ENCODE measurements around the gene UST. TPM values are rescaled to one million over a fixed set of nuclear protein-coding genes. Genes with fewer than 3 reads are reported as not detected.

Gene UST
- total RNA-seq, 2 donors from 2014 or later, result 3.8 to 7.3 TPM

DNA sequence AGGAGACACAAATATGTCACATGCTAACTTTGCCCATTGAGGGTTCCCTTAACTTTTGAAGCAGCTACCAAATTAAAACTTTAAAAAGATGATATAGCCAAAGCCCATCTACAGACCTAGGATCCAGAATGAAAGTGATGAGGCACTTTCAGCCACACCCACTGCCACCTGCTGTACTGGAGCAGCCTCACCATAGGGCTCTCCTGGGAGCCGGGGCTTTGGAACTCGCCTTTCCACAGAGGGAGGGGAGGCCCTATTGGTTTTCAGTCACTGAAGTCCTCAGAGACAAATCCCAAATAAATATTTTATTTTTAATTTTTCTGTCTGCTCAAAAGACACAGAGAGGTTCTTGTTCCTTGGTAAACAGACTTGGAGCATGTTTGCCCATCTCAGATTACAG lies 332.6 kb downstream of the UST start:
- Mint-ChIP-seq H3K4me3 (no peak overlapping the region), H3K4me1 (peaks cover 42% of the 10 kb centered on the region), H3K36me3 (ENCODE audit: low read depth) (no peaks in the 10 kb centered on the region), H3K27ac (peak overlapping the region; percentile 93), H3K27me3 (no peaks in the 10 kb centered on the region)
- no peaks in the 10 kb centered on the region for H3K9me3 ChIP-seq (ENCODE audit: control insufficient read depth, low read length, poor library complexity, severe bottlenecking)
- no peak for ATAC-seq
- DNase-seq, result no peak

DNA sequence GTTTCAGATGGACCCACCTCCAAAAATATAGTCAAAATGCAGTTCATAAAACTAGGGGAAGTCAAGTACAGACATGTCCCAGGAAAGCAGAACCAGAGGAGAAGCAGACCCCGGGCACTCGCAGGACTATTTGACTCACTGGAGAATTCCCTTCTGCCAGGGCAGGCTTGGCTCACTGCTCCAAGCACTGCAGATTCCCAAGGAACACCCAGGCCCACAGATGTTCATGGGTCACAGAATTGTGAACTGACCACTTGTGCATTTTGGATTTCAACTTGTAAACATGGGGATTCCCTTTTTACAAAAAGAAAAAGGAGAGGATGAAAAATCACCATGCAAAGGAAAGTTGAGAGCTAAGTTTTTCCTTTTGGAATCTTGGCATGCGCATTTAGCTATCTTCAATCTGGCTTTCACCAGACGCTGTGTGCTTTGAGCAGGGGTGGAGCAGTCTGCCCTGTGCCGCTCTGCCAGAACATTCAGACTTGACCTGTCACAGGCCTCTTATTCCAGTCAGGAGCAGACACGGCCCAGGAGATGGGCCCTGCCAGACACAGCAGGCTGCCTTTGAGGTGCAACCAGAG lies 333.2 kb downstream of the UST start:
- H3K9me3 ChIP-seq (ENCODE audit: control insufficient read depth, low read length, poor library complexity, severe bottlenecking), result no peaks in the 10 kb centered on the region
- Mint-ChIP-seq H3K27ac (peak overlapping the region; percentile 93), H3K36me3 (ENCODE audit: low read depth) (no peaks in the 10 kb centered on the region), H3K4me1 (peaks cover 47% of the 10 kb centered on the region), H3K4me3 (no peak overlapping the region), H3K27me3 (no peaks in the 10 kb centered on the region)
- ATAC-seq (no peak), DNase-seq (no peak)

DNA sequence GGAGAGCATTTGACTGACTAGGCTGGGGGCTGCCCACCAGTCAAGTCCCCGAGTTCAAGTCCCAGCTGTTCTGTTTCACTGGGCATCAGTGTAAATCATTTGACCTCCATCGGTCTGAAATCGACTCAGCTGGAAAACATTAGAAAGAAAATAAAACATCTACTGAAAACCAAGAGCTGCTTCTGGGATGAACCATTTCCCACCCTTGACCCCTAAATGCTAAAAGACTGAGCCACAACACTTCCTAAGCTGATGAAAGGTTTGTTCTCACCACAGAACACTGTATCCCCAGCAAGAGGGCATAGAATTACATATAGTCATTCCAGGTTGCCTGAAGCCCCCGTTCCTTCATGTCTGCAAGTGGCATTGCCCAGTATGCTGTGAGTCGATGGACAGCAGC lies 333.7 kb downstream of the UST start:
- H3K4me3 Mint-ChIP-seq, result no peak overlapping the region
- peak overlapping the region; percentile 39 for H3K27ac Mint-ChIP-seq
- no peaks in the 10 kb centered on the region for H3K9me3 ChIP-seq (ENCODE audit: control insufficient read depth, low read length, poor library complexity, severe bottlenecking)
- H3K27me3 Mint-ChIP-seq, result no peaks in the 10 kb centered on the region
- peaks cover 48% of the 10 kb centered on the region for H3K4me1 Mint-ChIP-seq
- DNase-seq, result no peak
- no peak for ATAC-seq
- no peaks in the 10 kb centered on the region for H3K36me3 Mint-ChIP-seq (ENCODE audit: low read depth)

DNA sequence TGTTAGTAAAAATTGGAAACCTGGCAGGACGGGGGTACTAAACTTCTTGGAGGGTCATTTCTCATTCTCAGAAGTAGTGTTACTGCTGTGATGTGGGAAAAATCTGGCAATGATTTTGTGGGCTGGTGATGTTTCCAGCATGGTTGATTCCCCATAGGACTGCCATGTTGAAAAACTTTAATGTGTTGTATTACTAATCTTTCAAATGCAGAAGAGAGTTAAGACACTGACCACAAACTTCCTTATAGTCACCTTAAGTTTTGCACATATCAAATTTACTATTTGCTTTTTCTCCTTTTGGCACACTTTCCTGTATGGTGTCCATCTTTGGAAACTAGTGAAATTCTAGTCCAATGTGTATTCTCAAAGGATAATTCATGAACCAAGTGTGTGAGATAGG lies 334.5 kb downstream of the UST start:
- H3K4me1 Mint-ChIP-seq, result peaks cover 40% of the 10 kb centered on the region
- no peak overlapping the region for H3K4me3 Mint-ChIP-seq
- no peak for ATAC-seq
- peak overlapping the region; percentile 39 for H3K27ac Mint-ChIP-seq
- DNase-seq, result no peak
- peaks cover 1% of the 10 kb centered on the region for H3K36me3 Mint-ChIP-seq (ENCODE audit: low read depth)
- H3K27me3 Mint-ChIP-seq, result no peaks in the 10 kb centered on the region
- H3K9me3 ChIP-seq (ENCODE audit: control insufficient read depth, low read length, poor library complexity, severe bottlenecking), result no peaks in the 10 kb centered on the region

DNA sequence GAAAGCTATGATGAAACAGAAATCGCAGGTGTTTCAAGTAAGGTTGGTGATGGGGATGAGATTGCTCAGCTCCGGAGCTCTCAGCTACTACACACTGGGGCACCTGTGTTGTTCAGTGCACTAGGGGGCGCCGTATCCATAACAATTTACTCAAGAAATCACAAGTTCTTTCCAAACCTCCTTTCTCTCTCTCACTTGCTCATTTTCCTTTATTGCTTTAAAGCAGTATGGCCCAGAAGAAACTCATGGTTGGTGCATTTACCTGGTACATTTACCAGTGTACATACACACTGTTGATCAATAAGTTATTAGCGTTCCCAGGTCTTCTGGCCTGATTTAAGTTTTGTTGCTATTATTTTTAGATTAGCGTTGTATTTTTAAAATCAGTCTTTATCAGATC lies 335.5 kb downstream of the UST start:
- H3K27ac Mint-ChIP-seq, result peak overlapping the region; percentile 89
- H3K9me3 ChIP-seq (ENCODE audit: control insufficient read depth, low read length, poor library complexity, severe bottlenecking), result no peaks in the 10 kb centered on the region
- no peak overlapping the region for H3K4me3 Mint-ChIP-seq
- peak; percentile 87 for ATAC-seq
- peaks cover 2% of the 10 kb centered on the region for H3K36me3 Mint-ChIP-seq (ENCODE audit: low read depth)
- DNase-seq, result peak; percentile 58 to 77 (median 63)
- no peaks in the 10 kb centered on the region for H3K27me3 Mint-ChIP-seq
- peaks cover 37% of the 10 kb centered on the region for H3K4me1 Mint-ChIP-seq

DNA sequence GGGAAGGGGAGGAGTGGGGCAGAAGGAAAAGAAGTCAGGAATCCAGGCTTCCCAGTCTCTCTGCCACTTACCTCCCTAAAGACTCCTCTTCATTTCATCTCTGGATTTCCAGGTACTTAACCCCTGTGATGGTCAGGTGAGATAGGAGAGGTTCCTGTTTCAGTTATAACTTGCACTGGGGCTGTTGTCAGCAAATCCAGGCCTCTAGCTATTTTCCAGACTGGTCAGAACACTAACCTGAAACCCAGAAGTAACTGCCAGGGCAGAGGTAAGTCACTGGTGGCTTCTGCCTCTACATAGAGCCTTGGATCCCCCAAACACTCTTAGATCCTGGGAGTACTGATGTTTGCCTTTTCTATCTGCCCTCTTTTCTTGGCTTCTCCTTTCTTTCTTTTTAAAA lies 337.2 kb downstream of the UST start:
- ATAC-seq (no peak), DNase-seq (no peak)
- no peaks in the 10 kb centered on the region for H3K9me3 ChIP-seq (ENCODE audit: control insufficient read depth, low read length, poor library complexity, severe bottlenecking)
- Mint-ChIP-seq H3K4me3 (no peak overlapping the region), H3K27ac (peak overlapping the region; percentile 89), H3K36me3 (ENCODE audit: low read depth) (peaks cover 2% of the 10 kb centered on the region), H3K4me1 (peaks cover 41% of the 10 kb centered on the region), H3K27me3 (no peaks in the 10 kb centered on the region)

DNA sequence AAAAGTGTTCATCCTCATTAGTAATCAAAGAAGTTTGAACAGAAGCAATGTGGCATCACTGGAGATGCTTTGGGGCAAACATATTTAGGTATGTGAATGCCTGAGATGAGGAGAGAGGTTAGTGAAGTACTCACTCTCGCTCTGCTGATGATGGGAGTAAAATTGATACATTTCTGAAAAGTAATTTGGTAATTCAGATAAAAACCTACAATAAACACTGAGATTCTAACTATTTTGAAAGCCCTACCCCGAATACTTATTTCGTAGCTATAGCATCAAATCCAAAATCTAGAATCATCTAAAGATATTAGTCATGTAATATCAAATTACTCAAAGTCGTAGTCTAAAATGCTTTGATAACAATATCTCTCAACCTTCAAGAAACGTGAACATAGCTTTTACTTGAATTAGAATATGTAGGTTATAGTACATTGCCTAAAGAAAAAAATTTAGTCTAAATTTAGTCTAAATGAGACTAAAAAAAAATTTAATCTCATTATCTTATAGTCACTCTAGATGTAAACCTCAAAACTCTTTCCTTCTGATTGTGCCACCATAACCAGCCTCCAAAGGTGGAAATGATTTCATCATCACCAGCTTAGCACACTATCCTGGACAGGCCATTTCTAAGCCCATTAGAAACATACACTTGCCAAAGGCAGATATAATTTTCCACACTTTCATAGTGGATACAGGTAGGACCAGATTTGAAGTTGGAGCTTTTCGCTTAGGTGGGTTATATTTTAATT lies 338.2 kb downstream of the UST start:
- H3K9me3 ChIP-seq (ENCODE audit: control insufficient read depth, low read length, poor library complexity, severe bottlenecking), result no peaks in the 10 kb centered on the region
- H3K4me1 Mint-ChIP-seq, result peaks cover 41% of the 10 kb centered on the region
- peak overlapping the region; percentile 89 for H3K27ac Mint-ChIP-seq
- no peak for DNase-seq
- H3K27me3 Mint-ChIP-seq, result no peaks in the 10 kb centered on the region
- H3K36me3 Mint-ChIP-seq (ENCODE audit: low read depth), result peaks cover 2% of the 10 kb centered on the region
- ATAC-seq, result no peak
- H3K4me3 Mint-ChIP-seq, result peak overlapping the region; percentile 45

DNA sequence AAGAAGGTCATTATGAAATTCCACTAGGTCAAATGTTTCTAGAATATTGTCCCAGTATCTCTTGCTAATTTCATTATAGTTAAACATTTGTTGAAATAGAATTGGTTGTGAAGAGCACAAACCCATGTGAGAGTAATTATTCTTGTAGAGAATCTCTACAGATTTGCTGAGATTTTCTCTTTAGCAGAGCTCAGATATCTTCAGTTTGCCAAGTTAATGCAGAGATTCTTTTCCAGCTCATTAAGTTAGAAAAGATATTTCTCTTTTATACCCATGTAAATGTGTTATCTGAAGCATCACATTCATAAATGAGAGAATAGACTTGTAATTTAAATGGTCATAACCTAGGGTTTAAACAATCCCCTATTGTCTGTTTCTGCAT lies 338.7 kb downstream of the UST start:
- DNase-seq (no peak), ATAC-seq (no peak)
- Mint-ChIP-seq H3K27me3 (no peaks in the 10 kb centered on the region), H3K4me1 (peaks cover 44% of the 10 kb centered on the region), H3K4me3 (no peak overlapping the region), H3K36me3 (ENCODE audit: low read depth) (peaks cover 2% of the 10 kb centered on the region), H3K27ac (peak overlapping the region; percentile 89)
- no peaks in the 10 kb centered on the region for H3K9me3 ChIP-seq (ENCODE audit: control insufficient read depth, low read length, poor library complexity, severe bottlenecking)

DNA sequence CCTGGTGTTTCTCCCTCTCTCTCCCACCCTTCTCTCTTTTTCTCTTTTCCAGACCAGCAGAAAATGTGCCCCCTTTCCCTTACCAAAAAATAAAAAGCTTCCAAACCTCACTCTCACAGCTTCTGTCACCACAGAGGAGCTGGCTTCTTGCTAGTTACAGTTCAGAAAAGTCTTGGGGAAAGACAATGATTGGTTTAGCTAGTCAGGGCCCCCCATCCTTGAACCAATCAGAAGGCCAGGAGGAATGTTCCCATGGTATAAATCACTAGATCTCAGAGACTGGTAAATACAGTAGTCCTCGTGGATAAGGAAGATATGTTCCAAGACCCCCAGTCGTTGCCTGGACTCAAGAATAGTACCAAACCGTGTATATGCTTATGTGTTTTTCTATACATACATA lies 339.5 kb downstream of the UST start:
- Mint-ChIP-seq H3K36me3 (ENCODE audit: low read depth) (peaks cover 2% of the 10 kb centered on the region), H3K27me3 (no peaks in the 10 kb centered on the region), H3K27ac (no peak overlapping the region), H3K4me1 (peaks cover 42% of the 10 kb centered on the region), H3K4me3 (no peak overlapping the region)
- DNase-seq (no peak), ATAC-seq (no peak)
- no peaks in the 10 kb centered on the region for H3K9me3 ChIP-seq (ENCODE audit: control insufficient read depth, low read length, poor library complexity, severe bottlenecking)

DNA sequence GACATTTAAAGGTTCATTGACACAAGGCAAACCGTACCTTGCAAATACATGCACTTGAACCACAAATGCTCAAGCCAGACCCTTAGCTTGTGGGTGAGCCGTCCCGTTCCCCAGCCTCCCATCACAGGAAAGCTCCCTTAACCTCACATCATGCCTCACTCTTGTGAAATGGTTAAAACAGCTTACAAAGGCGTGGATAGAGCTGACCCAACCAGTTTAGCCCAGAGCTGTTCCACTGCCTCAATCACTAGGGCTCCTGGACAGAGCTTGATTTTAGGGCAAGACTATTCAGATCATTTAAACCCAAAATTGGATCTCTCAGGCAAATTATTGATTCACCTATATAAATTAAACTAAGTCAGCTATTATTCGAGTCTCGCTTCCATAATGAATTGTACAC lies 341.1 kb downstream of the UST start:
- Mint-ChIP-seq H3K4me1 (peaks cover 42% of the 10 kb centered on the region), H3K4me3 (no peak overlapping the region), H3K36me3 (ENCODE audit: low read depth) (peaks cover 2% of the 10 kb centered on the region), H3K27ac (no peak overlapping the region), H3K27me3 (no peaks in the 10 kb centered on the region)
- ATAC-seq (no peak), DNase-seq (no peak)
- no peaks in the 10 kb centered on the region for H3K9me3 ChIP-seq (ENCODE audit: control insufficient read depth, low read length, poor library complexity, severe bottlenecking)

DNA sequence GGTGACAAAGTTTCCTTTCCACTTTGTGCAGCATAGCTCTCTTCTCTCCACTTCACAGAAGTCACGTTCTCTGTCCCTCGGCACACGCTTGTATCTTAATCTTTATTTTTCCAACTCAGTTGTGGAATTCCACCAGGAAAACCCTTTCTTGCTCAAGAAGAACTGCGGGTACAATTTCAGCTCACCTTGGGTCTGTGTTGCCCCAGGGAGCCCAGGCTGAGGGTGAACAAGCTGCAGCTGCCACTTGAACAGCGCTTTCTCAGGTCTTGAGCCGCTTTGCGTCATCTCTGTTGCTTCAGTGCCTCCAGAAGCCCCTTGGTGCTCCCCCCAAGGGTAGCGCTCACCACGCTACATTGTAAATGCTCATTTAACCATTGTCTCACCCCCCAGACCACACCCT lies 341.5 kb downstream of the UST start:
- DNase-seq (no peak), ATAC-seq (no peak)
- Mint-ChIP-seq H3K27ac (no peak overlapping the region), H3K4me1 (peaks cover 43% of the 10 kb centered on the region), H3K4me3 (no peak overlapping the region), H3K27me3 (no peaks in the 10 kb centered on the region), H3K36me3 (ENCODE audit: low read depth) (peaks cover 2% of the 10 kb centered on the region)
- H3K9me3 ChIP-seq (ENCODE audit: control insufficient read depth, low read length, poor library complexity, severe bottlenecking), result no peaks in the 10 kb centered on the region

DNA sequence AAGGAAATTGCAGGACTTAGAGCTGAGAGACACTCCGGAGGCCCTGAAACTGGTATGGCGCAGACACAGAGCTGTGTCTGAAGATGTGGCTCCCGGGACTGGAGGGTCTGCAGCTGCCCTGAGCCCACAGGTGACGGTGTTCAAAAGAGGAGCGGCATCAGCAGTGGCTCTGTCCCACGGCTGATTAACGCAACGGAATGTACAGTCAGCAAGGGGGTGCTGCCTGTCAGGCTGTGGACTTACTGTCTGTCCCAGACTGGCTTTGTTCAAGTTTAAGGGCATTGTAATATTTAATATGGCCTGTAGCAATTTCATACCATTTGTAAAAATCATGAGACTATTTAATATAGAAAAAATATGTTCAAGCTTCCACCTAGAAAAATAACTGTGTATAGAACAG lies 342.7 kb downstream of the UST start:
- H3K9me3 ChIP-seq (ENCODE audit: control insufficient read depth, low read length, poor library complexity, severe bottlenecking), result no peaks in the 10 kb centered on the region
- Mint-ChIP-seq H3K27ac (peak overlapping the region; percentile 94), H3K27me3 (no peaks in the 10 kb centered on the region), H3K4me1 (peaks cover 43% of the 10 kb centered on the region), H3K36me3 (ENCODE audit: low read depth) (peaks cover 2% of the 10 kb centered on the region), H3K4me3 (no peak overlapping the region)
- ATAC-seq (no peak), DNase-seq (no peak)

DNA sequence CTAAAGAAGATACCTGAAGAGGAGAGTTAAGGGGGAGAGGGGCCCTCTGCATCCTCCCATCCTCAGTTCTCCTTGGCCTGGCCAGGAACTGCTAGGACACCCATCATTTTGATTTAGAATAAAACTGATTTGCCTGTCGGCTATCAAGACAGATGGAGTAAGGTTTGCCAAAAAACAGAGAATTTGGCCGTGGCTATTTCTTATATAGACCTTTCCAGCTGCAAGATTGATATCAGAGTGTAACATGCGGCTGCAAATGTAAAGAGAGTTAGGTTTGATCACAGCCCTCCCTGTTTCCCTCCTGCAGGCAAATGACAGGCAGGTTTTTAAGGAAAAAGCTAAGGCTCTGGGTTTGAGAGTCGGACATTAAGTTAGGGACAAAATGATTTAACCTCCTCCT lies 344.1 kb downstream of the UST start:
- no peaks in the 10 kb centered on the region for H3K27me3 Mint-ChIP-seq
- H3K27ac Mint-ChIP-seq, result peak overlapping the region; percentile 94

DNA sequence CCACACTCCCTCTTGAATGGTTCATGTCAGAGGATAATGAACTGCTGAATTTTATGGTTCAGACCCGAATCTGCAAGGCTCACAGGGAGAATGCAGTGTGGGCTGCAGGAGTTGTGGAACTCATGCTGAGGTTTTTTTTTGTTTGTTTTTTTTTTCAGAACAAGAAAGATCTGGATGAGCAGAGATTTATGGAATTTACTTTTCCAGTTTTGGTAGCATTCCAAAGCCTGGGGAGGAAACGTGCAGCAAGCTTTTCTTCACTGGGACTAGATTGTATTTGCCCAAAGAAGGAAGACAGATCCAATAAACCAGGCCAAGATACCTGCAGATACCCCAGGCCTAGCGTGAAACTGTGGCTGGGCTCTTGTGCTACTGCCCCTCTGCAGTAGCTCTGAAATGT lies 346.8 kb downstream of the UST start:
- Mint-ChIP-seq H3K36me3 (ENCODE audit: low read depth) (no peaks in the 10 kb centered on the region), H3K4me3 (peak overlapping the region; percentile 65), H3K27ac (peak overlapping the region; percentile 94), H3K4me1 (peaks cover 43% of the 10 kb centered on the region), H3K27me3 (no peaks in the 10 kb centered on the region)
- DNase-seq, result no peak
- no peak for ATAC-seq
- peaks cover 11% of the 10 kb centered on the region for H3K9me3 ChIP-seq (ENCODE audit: control insufficient read depth, low read length, poor library complexity, severe bottlenecking)

More for the DNA sequence above, 344.1 kb downstream of the UST start:
- Mint-ChIP-seq H3K4me3 (no peak overlapping the region), H3K4me1 (peaks cover 46% of the 10 kb centered on the region), H3K36me3 (ENCODE audit: low read depth) (peaks cover 2% of the 10 kb centered on the region)
- H3K9me3 ChIP-seq (ENCODE audit: control insufficient read depth, low read length, poor library complexity, severe bottlenecking), result peaks cover under 1% of the 10 kb centered on the region
- DNase-seq (no peak), ATAC-seq (no peak)

Measured in T-helper 17 cell (primary cell).